HK-2 (cell line): ENCODE data around the gene GLB1L3.

ENCODE experiments used
- DNase-seq: peaks from one replicate; pipeline ENCODE4 v3.0.0-alpha.2; 2018; ENCODE audit not compliant: unreplicated experiment

Gene GLB1L3

DNA sequence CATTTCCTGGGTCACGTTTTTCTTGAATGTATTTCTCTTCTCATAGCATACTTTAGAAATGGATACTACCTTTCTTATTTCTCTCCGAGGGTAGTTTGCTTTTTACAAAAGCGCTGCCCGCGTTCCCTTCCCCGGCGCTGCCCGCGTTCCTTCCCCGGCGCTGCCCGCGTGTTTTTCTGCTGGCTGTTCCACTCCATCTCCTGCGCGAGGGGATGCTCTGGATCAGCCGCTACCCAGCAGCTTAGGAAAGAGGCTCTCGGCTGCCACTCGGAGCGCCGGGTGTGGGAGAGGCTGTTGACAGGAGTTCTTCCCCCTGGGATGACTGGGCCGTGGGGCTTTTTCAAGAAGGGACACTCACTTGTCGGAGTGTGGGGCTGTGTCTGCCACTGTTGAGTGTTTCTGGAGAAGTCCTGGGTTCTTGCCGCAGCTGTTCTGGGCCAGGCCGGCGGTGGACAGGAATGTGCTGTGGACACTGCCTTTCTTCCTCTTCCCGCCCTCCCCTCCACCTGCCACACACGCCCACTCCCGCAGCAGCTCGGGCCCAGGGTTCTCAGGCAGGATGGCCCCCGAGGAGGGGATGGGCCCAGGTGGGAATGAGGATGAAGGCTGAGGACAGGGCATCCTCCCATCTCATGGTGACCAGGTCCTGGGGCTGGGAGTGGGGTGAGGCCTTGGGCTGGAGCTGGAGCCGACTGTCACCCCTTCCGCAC lies 86.2 kb downstream of the GLB1L3 start:
- no peak for DNase-seq

DNA sequence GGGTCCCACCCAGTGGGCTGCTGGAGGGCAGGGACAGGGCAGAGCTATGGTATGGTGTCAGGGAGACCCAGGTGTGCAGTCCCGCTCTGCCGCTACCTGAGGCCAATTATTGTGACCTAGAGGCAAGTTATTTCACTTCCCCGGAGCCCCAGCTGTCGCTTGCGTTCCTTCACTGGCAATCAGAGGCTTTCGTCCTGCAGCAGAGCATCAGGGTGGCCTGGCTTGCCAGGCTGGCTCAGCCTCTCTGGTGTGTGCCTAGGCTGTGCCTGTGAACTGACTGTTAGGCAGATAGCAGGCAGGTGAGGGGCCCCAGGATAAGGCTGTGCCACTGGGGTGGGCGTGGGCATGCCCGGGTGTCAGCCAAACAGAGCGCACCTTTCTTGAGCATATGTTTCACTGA lies 87.0 kb downstream of the GLB1L3 start:
- no peak for DNase-seq

DNA sequence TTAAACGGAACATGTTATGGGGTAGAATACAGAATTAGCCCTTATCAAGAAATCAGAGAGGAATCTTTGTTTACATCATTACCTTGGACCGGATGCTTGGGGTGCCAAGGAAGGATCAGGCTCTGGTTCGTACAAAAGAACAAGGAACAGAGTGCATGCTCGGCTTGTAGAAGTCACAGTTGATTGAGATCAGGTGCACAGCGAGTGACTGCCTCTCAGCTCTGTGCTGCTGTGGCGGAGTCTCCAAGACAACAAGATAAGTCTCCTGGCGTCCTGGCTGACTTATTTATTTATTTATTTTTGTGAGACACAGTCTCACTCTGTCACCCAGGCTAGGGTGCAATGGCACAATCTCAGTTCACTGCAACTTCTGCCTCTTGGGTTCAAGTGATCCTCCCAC lies 87.4 kb downstream of the GLB1L3 start:
- no peak for DNase-seq

DNA sequence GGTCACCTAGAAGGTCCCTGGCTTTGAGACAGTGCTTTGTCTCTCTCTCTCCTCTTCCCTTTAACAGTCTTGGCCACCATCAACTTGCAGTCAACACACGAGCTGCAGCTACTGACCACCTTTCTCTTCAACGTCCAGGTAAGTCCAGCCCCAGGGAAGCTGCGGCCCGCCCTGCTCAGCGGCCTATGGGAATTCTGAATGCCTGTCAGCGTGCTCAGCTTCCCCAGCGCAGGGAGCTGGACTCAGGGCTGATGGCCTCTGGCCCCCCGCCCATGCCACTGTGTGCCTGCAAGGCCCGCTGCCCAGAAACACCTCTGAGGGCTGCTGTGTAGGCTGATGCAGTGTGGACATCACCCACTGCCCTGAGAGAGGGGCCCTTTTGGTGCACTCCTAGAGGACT lies 88.1 kb downstream of the GLB1L3 start:
- no peak for DNase-seq

DNA sequence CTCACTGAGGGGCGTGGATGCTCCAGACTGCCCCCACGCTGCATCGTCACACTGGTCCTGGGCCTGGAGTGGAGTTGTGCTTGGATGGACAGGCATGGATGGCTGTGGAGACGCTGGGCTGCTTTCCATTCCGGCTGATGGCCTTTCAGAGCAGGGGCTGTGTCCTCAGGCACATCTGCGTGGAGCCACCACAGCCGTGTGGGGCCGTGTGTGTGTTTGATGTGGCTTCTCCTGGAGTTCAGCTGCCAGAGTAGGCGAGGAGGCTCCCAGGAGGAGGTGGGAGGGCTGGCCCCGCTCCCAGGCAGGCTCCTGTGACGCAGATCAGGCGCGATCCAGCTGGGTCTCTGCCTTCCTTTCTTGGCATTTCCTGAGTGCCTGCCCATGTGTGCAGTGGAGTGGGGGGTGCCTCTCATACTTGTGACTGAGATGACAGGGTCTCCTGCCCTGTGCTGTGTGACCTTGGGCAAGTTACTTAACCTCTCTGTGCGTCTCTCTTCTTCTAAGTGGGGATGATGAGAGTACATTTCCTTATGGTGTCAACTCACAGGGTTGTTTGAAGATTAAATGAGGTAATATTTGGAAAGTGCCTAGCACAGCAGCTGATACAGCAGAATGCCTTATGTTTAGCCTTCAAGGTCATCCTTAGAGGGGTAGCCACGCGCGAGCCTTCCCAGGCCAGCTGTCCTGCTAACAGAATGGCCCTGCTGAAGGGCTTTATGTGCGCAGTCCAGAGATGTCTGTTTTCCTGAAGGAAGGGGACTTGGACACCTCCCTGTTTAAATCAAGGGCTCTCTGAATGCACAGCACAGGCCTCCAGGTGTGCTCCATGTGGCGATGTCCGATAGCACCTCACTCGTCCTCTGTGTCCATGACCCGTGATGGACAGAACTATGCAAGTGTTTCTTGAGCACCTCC lies 89.1 kb downstream of the GLB1L3 start:
- no peak for DNase-seq

DNA sequence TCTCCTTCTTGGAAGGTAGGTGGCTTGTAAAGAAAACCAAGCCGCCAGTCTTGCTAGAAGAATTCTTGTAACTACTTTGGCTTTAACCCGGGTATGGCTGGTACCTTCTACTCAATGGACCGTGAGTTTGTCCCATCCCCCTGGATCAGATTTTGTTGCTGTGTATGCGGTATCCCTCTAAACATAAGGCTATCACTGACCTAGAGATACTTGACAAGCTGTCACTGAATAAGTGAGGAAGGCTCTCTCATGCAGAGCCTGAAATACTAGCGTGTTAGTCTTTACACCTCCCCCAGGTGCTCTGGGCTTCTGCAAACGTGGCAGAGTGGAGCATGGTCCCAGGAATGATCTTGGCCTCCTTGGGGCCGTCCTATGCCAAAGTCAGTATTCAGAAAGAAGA lies 90.1 kb downstream of the GLB1L3 start:
- no peak for DNase-seq

DNA sequence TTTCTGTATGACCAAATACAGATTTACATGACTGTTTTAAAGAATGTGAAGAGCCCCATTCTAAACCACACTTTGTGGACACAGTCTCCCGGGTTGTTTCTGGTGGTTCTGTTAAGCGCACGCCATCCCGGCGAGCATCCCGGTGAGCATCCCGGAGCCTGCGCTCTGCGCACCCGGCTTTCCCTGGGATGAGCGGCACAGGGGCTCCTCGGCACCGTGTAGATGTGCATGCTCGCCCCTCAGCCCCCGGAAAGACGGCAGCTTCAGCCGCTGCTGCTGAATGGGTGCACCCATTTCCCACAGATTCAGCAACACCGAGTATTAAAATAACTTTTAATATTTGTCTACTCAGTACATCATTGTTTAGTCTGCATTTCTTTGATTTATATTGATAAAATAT lies 91.6 kb downstream of the GLB1L3 start:
- no peak for DNase-seq
